SH-SY5Y (cell line): Measurements from ENCODE around the gene GALNT15.

Source experiments
- GATA2 ChIP-seq: IDR thresholded peaks from 2 replicates; pipeline ENCODE4 v1.6.1; 2011; ENCODE audit warnings: mild to moderate bottlenecking, low read depth, low read length
- GATA3 ChIP-seq: IDR thresholded peaks from 2 replicates; pipeline ENCODE4 v1.6.1; 2011; ENCODE audit warnings: low read depth, mild to moderate bottlenecking, low read length, moderate library complexity

- TF ChIP-seq GATA2 (no peak), GATA3 (no peak)
Measured at GRCh38 chr3:16168211-16168610, 6.3 kb upstream of the GALNT15 start.
